GM12864 (cell line): ENCODE measurements around the gene KIF5C.

Source experiments
- DNase-seq: peaks from one replicate; pipeline ENCODE4 v3.0.0-alpha.2; 2011; ENCODE audit warnings: low read depth
- H3K4me3 ChIP-seq: 2 replicates; pipeline ENCODE4 v1.5.1; 2011; ENCODE audit warnings: mild to moderate bottlenecking, low read depth, low read length, control low read depth
- TF ChIP-seq, protein P1 (sequence below): IDR thresholded peaks from 2 replicates; pipeline ENCODE4 v1.5.1; 2011; ENCODE audit warnings: low read depth, mild to moderate bottlenecking, moderate library complexity, low read length, control low read depth, inconsistent platforms; ENCODE audit errors: missing control alignments

KIF5C gene

DNA sequence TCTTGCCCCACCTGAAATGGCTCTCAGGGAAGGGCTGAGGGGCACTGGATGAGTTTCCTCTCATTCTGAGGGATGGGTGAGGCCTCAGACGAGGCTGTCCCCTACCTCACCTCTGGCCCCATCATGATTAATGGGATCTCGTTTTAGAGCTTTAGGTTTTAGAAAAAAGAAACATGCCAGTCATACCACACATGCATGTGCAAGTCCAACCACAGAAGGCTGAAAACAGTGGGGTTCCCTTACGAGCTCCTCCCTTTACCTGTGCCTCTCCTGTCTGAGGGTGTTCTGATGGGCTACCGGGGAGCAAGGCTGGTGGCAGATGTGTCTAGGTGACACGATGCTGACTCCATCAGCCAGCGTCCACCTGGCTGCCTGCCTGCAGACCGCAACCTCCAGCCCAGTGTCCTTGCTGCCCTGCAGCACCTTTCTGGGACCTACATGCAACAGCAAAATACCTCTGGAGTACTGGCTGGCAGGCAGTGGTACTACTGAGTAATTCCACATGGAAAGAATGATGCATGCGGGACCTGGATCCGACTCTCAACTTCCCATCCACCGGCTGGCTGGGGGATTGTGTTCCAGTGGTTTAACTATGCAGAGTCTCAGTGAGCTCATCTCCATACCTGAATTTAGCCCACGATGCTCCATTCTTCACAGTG is 154.4 kb downstream of the KIF5C start:
- H3K4me3 ChIP-seq = no peak overlapping the region
- DNase-seq = no peak
- TF ChIP-seq, protein P1, sequence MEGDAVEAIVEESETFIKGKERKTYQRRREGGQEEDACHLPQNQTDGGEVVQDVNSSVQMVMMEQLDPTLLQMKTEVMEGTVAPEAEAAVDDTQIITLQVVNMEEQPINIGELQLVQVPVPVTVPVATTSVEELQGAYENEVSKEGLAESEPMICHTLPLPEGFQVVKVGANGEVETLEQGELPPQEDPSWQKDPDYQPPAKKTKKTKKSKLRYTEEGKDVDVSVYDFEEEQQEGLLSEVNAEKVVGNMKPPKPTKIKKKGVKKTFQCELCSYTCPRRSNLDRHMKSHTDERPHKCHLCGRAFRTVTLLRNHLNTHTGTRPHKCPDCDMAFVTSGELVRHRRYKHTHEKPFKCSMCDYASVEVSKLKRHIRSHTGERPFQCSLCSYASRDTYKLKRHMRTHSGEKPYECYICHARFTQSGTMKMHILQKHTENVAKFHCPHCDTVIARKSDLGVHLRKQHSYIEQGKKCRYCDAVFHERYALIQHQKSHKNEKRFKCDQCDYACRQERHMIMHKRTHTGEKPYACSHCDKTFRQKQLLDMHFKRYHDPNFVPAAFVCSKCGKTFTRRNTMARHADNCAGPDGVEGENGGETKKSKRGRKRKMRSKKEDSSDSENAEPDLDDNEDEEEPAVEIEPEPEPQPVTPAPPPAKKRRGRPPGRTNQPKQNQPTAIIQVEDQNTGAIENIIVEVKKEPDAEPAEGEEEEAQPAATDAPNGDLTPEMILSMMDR = no peak

DNA sequence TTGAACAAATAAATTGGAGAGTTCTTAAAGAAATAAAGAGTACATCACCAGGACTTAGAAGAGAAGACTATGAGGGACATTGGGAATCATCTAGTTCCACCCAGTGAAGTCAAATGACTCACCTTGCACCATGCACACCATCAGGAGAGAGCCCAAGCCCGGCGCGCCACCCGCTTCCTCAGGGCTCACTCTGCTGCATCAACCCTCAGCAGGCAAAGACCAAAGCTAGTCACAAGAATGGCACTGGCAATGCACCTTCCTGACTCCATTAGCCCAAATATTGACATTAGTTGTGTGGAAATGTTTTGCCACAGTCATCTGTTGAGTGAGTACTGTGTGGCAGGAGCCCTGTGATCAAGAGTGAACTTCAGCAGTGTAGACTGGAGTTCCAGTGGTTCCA is 156.4 kb downstream of the KIF5C start:
- TF ChIP-seq, protein P1 = no peak
- H3K4me3 ChIP-seq = no peak overlapping the region
- DNase-seq = no peak

DNA sequence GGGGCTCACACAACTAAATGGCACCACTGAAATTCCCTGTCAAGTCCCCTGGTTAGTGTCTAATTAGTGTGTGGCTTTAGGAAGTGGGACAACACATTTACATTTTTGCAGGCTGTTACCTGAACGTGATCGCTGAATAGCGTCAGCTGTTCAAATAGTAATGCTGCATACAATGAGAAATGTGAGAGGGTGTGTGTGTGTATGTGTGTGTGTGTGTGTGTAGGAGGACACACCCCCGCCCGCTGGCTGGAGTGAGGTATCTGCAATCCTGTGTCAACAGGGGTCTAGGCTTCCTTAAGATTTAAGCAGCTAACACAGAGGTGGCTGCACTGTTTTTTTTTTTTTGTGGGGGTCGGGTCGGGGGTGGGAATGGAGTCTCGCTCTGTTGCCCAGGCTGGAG is 158.7 kb downstream of the KIF5C start:
- DNase-seq = no peak

DNA sequence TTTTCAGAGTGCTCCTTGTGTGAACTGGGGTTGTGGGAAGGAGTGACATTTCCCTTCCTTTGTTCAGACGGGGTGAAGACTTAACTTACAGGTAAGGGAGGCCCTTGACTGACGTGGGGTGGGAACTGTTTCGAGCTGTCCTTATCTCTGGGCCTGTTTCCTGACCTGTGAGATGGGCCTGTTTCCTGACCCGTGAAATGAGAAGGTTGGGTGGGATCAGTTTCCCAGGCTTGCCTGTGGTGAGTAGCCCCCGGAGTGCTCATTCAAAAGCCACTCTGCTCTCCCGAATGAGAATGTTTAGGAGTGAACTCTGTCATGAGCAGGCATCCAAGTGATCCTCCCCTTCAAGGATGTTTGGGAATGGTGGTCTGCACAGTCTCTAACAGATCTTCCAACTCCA is 159.4 kb downstream of the KIF5C start:
- no peak overlapping the region for H3K4me3 ChIP-seq
- TF ChIP-seq, protein P1 = no peak
- DNase-seq = no peak

More for the DNA sequence above, 158.7 kb downstream of the KIF5C start:
- H3K4me3 ChIP-seq = no peak overlapping the region
- TF ChIP-seq, protein P1 = no peak

DNA sequence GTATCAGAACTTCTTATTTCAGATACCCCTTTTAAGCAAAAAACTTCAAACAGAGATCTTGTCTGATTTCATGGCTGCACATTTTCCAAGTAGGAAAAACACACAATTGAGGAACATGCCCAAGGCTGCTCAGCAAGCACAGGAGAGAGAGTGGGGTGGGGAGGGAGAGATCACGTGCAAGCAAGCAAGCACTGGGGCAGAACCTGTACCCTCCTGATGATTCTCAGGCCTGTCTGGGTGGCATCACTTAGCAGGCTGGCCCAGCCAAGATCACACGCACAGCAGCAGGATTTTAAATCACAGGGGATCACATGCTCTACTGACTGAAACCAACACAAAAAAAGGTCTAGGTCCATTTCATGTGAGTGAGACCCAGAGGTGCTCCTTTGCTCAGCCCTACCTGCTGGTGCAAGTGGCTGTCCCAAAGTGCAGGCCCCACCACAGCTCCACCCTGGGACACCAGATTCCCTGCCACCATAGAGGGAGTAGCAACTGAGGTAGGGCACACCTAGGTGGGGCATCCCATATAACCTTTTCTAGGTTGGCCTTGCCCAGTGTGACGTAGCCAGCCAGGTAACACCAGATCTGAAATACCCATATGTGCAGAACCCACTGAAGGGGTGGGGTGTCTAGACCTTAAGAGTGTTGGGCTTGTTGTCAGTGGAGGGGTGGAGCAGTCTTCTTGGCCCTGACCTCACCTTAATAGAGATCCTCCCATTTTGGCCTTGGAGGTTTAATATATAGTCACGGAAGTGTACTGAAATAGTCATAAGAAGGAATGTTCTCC is 161.7 kb downstream of the KIF5C start:
- TF ChIP-seq, protein P1 = no peak
- H3K4me3 ChIP-seq = no peak overlapping the region
- no peak for DNase-seq

DNA sequence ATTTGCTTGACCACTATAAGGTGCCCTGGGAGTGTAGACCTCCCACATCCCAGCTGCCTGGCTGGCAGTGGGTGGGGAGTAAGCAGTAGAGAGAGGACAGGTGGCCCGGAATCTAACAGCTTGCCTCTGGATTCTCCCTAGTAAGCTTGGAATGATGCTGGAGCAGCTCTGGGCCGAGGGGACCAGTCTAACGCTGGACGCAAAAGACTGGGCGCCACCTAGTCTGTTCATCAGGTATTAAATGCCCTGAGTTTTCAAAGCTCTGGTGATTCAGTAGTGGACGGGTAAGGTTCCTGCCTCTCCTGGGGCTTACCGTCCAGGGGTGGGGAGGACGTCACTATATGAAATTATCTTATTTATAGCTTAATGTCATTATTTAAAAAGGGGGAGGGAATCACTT is 162.8 kb downstream of the KIF5C start:
- TF ChIP-seq, protein P1 = no peak
- H3K4me3 ChIP-seq = peak overlapping the region; percentile 72; the same call in 1 of the 2 replicates
- no peak for DNase-seq
